H4 (cell line): ENCODE data around the gene BGN. TPM values are rescaled to one million over a fixed set of nuclear protein-coding genes. Genes with fewer than 3 reads are reported as not detected.

ENCODE experiments used
- total RNA-seq: library from RNA; depleted of rRNA; stranded (reverse); fragments of >200 nt; shearing (Covaris generic); gene quantifications from 2 replicates; pipeline ENCODE4 v1.2.3, GENCODE V29; 2014; rRNA removed

Gene BGN
- total RNA-seq, 1 experiment from 2014 or later, result not detected

Other genes starting within 250 kb of the BGN start
- gene PNMA6F, start 173.2 kb upstream of the BGN start, total RNA-seq, result not detected in 2 replicates
- 6.0 and 6.3 TPM in 2 replicates for gene ZNF275, start 160.8 kb upstream of the BGN start, total RNA-seq
- not detected in 2 replicates for gene PNMA6E, start 93.6 kb upstream of the BGN start, total RNA-seq
- not detected in 2 replicates for gene ZFP92, start 83.5 kb upstream of the BGN start, total RNA-seq
- gene TREX2, start 48.9 kb upstream of the BGN start, total RNA-seq, result 1.2 TPM in 1 of 2 replicates, not detected in the other
- gene HAUS7, start 24.4 kb upstream of the BGN start, total RNA-seq, result 48.6 and 52.4 TPM in 2 replicates
- gene ATP2B3, start 22.7 kb downstream of the BGN start, total RNA-seq, result not detected in 2 replicates
- 31.4 and 36.2 TPM in 2 replicates for gene CCNQ, start 104.2 kb downstream of the BGN start, total RNA-seq
- 1.3 and 3.2 TPM in 2 replicates for gene DUSP9, start 152.2 kb downstream of the BGN start, total RNA-seq
- gene PNCK, start 178.8 kb downstream of the BGN start, total RNA-seq, result 0.70 and 4.4 TPM in 2 replicates
- gene SLC6A8, start 192.9 kb downstream of the BGN start, total RNA-seq, result 21.7 and 43.3 TPM in 2 replicates
- 233 and 264 TPM in 2 replicates for gene BCAP31, start 229.4 kb downstream of the BGN start, total RNA-seq
- gene ABCD1, start 229.9 kb downstream of the BGN start, total RNA-seq, result 8.6 and 9.1 TPM in 2 replicates